MM.1S (cell line): ENCODE results near the gene AEBP1.

Source experiments
- CTCF ChIP-seq: fragments of 300-600 bp; sonication (generic); IDR thresholded peaks from 2 replicates; pipeline ENCODE4 v1.5.1; 2016; ENCODE audit warnings: antibody characterized with exemption, low read length, mixed read lengths
- EZH2 ChIP-seq: fragments of 300-600 bp; sonication (generic); optimal IDR thresholded peaks from 2 replicates; pipeline ENCODE3; 2017; ENCODE audit warnings: low read depth, mild to moderate bottlenecking, antibody characterized with exemption, low read length, mixed read lengths

- no peak for TF ChIP-seq CTCF
- TF ChIP-seq EZH2: no peak
Measured at GRCh38 chr7:44144426-44144967, 40.4 kb downstream of the AEBP1 start.
